ENCODE results near the gene B3GALT5.

GRCh38 chr21:39685991-39686390 is 73.3 kb downstream of the B3GALT5 start:
- TF ChIP-seq CTCF (IDR thresholded peaks at IDR 0.05; ENCODE audit: poor library complexity) = no peak
- no peak for TF ChIP-seq EZH2phosphoT487 (IDR thresholded peaks at IDR 0.05; ENCODE audit: low read depth, severe bottlenecking, unreplicated experiment)
